ENCODE data around the gene TNS4. TPM values are rescaled to one million over a fixed set of nuclear protein-coding genes. Genes with fewer than 3 reads are reported as not detected.

Gene TNS4
- total RNA-seq, 1 experiment from 2014 or later = 36.6 TPM

GRCh38 chr17:40534371-40535189, 33.2 kb upstream of the TNS4 start:
- H3K4me1 ChIP-seq (ENCODE audit: control insufficient read depth in 1 of 2, insufficient read depth in 2 of 2, low read length in 2 of 2) = peaks cover 40 to 74% of the 10 kb centered on the region in 2 experiments
- no peak for ATAC-seq
- no peaks in the 10 kb centered on the region for H3K27me3 ChIP-seq (ENCODE audit: insufficient read depth, low read length)
- no peak overlapping the region for H3K9ac ChIP-seq (ENCODE audit: low read length)
- no peak overlapping the region for H3K4me2 ChIP-seq (ENCODE audit: low read length)
- no peak overlapping the region for H3K4me3 ChIP-seq (replicated peaks in 1 of 2; ENCODE audit: low read depth in 1 of 2, low read length in 2 of 2)
- intact Hi-C loops (cut with micrococcal nuclease) = loop anchor here (5.0 kb wide), 1 partner anchor 232 kb away; no protein-coding TSS in a partner anchor
- H2AFZ ChIP-seq (ENCODE audit: low read depth, low read length, poor library complexity, severe bottlenecking) = no peak overlapping the region
- POLR2A ChIA-PET = interaction anchor here (0.6 to 2.0 kb wide), 5 partner anchors 14 to 315 kb away, joined by 3 to 5 read pairs (median 5); partner anchors contain the start of genes TNS4 and WIPF2
- DNase-seq (ENCODE audit: low read depth, low spot score) = no peak
- no peak overlapping the region for H3K27ac ChIP-seq (ENCODE audit: low read depth, low read length)
- BruUV-seq (replicated peaks) = no TSS peak
- no peaks in the 10 kb centered on the region for H3K79me2 ChIP-seq (ENCODE audit: insufficient read depth, low read length)
- CTCF ChIA-PET = interaction anchor here (0.7 to 4.0 kb wide), 10 partner anchors 26 to 230 kb away, joined by 3 to 31 read pairs (median 14); partner anchors contain the start of gene TOP2A
- no peaks in the 10 kb centered on the region for H4K20me1 ChIP-seq (ENCODE audit: insufficient read depth)
- no peaks in the 10 kb centered on the region for H3K9me3 ChIP-seq (ENCODE audit: control insufficient read depth in 1 of 2, insufficient read depth in 1 of 2, low read depth in 1 of 2, low read length in 2 of 2)
- RAD21 ChIA-PET (ENCODE audit: low non-redundant PET in 1 of 2, low total read pairs in 2 of 2, uncharacterized antibody in 2 of 2, unreplicated experiment in 2 of 2) = interaction anchor here in 1 of 2 experiments (0.6 to 2.3 kb wide), 3 partner anchors 26 to 192 kb away, joined by 3 to 14 read pairs (median 3); no protein-coding TSS in a partner anchor
- H3K9me2 ChIP-seq (ENCODE audit: insufficient read depth) = no peaks in the 10 kb centered on the region
- TF ChIP-seq SP1 (IDR thresholded peaks at IDR 0.05; ENCODE audit: low read depth) (no peak), RAD21 (IDR thresholded peaks at IDR 0.05; ENCODE audit: low read depth) (no peak), CEBPB (IDR thresholded peaks at IDR 0.05; ENCODE audit: low read depth) (no peak), ZFX (IDR thresholded peaks at IDR 0.05) (no peak), FOSL1 (IDR thresholded peaks at IDR 0.05; ENCODE audit: low read depth) (no peak), POLR2A (IDR thresholded peaks at IDR 0.05; ENCODE audit: borderline replicate concordance, extremely low read depth, insufficient read depth, insufficient read length) (no peak), EZH2phosphoT487 (IDR thresholded peaks at IDR 0.05; ENCODE audit: borderline replicate concordance) (no peak), ELF1 (IDR thresholded peaks at IDR 0.05; ENCODE audit: borderline replicate concordance, low read depth) (no peak), SIN3A (IDR thresholded peaks at IDR 0.05; ENCODE audit: low read depth) (no peak), SRF (IDR thresholded peaks at IDR 0.05; ENCODE audit: low read depth) (no peak)
- H3K36me3 ChIP-seq (ENCODE audit: control insufficient read depth in 1 of 2, insufficient read depth in 2 of 2, low read length in 2 of 2) = no peaks in the 10 kb centered on the region
